NCI-H128 (cell line): ENCODE data around the gene EHD1.

Source experiments
- DNase-seq: peaks from one replicate; lab custom pipeline; 2025; ENCODE audit not compliant: unreplicated experiment; lab: John Stamatoyannopoulos, UW

The EHD1 gene

DNA sequence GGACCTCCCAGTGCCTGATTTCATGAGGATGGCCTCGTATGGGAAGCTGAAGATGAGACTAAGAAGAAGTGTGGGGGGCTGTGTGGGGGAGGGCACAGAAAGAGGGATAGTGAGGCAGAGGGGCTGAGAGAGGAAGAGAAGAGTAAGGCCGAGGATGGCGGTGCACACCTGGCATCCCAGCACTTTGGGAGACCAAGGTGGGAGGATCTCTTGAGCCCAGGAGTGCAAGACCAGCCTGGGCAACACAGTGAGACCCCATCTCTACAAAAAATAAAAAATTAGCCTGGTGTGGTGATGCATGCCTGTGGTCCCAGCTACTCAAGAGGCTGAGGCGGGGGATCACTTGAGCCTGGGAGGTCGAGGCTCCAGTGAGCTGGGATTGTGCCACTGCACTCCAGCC lies 13.5 kb upstream of the EHD1 start:
- no peak for DNase-seq

DNA sequence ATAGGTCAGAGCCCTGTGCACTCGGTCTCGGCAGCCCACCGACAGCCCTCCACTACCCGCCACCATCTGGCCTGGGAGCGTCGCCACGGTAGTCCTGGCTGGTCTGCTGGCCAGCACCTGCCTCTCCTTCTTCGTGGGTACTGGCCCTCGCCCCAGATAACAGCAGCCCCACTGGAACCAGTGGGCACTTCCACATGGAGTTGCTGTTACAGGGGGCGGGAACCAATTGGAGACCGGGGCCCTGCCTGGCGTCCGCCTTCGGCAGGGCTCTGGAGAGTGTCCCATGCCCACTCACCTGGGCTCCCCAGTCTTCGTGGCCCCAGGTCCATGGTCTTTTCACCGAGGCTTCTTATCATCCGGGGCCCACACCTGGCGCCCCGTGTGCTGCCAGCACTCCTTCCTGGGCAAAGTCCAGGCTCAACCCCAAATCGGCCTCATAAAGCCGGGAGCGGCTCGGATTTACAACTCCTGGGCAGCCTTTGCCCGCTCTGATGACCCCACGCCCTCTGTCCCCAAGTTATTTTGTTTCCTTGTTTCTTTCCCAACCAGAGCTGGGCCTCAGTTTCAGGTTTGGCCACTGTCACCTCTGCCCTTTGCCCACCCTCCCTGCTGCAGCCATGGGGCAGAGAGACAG lies 12.9 kb upstream of the EHD1 start:
- no peak for DNase-seq

DNA sequence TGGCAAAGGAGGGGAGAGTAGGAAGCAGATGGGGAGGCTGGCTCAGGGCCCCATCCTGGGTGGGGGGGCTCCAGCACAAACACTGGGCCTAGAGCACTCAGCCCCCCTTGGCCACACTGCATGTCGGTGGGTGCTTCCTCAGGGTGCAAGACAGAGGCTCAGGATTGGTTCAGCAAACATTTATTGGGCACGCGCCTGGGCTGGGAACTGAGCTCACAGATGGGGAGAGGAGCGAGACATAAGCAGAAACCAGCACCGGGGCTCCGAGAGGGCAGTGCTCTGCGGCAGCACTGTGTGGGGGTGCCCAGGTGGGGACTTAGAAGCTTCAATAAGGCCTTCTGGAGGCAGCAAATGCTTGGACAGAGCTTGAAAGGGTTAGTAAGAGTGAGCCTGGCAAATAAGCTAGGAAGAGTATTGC lies 12.1 kb upstream of the EHD1 start:
- no peak for DNase-seq

DNA sequence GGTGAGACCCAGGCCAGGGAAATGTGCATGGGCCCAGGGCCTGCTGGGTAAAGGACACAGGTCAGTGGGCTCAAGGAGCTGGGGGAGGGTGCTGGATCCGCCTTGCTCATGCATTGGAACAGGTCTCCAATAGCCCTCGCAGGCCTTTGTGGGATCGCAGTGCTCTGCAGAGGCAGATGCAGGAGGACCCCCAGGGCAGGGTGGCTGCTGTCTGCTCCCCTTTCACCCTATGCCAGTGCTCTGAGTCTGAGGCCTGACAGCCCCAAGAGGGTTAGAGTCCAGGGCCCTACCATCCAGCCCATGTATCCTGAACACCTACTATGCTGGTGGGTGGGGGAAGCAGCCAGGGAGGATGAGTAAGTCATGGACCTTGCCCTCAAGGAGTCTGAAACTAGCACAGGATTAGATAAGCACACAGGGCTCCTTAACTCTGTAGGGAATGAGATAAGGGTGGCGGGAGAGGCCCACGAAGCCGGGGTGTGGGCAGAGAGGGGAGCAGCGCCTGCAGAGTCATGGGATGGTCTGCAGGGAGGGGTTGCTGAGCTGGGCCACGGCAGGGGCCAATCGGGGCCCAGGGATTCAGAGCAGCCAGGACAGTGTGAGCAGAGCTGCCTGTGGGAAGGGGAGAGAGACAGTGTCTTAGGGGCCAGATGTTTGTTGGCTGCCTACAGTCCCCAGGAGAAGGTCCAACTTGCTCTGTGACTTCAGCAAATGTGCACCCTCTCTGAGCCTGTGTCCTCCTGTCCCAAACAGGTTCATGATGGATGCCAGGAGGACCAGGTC lies 10.5 kb upstream of the EHD1 start:
- DNase-seq, result no peak

DNA sequence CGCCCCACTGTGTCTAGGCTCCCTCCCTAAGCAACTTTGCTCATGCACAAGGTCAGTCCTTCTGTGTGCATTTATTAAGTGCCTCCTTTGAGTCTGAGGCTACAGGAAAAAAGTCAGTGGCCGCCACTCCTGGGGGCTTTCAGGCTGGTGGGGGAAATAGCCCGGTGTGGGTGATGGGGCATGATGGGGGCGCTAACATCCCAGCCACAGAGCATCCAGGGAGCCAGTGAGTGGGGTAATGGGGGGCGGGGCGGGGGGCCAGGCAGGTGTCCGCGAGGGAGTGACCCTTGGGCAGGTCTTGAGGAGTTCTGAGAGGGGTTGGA lies 9.9 kb upstream of the EHD1 start:
- DNase-seq, result no peak

DNA sequence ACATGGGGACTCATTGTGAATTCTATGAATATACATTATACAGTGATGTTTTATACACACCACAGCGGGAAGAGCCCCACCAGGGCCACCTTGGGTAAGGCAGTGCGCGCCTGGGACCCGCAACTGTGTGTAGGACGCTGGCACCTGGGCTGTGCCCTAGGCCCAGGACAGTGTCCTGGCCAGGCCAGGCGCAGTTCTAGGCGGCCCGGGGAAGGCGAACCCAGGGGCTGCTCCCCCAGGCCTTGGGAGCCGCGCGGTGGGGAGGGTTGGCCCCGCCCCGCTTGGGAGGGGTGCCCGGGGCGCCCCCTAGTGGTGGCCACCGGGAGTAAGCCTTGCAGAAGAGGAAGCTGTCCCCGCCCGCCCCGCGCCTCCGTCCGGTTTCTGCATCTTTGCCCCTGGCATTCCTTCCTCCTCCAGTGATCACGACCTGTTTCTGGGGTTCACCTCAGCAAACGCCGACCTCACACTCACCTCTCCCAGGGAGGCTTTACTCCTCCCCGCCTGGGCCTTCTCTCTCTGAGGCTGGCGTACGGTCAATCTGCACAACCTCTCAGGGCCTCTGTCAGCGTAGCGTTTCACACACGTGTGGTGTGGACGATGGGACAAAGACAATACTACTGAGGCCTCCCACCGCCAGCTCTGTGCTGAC lies 9.5 kb upstream of the EHD1 start:
- no peak for DNase-seq

DNA sequence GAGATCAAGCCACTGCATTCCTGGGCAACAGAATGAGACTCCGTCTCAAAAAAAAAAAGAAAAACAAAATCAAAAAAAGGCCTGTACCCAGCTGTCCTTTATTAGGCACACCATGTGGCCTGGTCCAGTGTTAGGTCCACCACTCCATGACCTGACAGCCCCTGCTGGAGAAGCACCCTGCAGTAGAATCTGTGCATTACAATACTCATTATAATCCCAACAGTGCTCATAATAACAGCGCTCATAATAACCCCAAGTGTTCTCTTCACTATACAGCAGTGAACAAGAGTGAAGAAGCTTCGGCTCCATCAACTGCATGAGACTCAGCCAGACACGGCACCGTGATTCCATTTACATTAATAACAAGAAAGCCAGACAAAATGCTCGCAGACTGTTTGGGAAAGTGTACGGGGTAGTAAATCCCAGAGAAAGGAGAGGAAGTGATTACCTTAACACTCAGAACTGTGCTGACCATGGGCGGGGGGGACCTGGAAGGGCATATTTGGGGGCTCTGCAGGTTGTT lies 8.9 kb upstream of the EHD1 start:
- no peak for DNase-seq

DNA sequence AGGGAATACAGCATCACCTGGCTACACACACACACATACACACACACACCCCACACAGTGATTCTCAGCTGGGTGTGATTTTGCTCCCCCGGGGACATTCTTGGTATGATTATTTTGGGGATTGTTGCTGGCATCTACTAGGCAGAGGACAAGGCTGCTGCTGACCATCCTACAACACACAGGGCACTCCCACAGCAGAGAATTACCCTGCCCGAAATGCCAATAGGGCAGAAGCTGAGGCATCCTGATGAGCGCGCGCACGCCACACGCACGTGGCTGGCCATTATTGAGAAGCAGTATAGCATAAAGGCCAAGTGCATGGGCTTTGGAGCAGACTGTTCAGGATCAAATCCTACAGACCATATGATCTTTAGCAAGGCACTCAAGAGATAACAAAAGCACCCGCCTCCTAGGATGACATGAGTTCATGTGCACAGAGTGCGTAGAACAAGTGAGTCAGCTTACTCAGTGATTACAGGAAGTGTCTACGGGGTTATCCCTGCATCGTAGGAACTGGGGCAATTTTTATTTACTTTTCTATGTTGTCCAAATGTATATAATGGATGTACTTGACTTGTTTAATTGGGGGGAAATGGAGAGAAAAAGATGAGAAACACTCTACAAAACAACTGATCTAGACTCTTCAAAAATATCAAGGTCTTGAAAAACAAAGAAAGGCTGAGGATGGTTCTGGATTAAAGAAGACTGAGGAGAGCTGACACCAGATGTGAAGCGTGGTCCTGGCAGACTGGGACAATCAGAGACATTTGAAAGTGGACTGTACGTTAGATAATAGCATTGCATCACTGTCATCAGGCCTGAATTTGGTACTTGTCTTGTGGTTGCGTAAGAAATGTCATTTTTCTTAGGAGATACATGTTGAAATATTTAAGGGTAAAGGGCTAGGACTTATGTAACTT lies 7.2 kb upstream of the EHD1 start:
- no peak for DNase-seq

DNA sequence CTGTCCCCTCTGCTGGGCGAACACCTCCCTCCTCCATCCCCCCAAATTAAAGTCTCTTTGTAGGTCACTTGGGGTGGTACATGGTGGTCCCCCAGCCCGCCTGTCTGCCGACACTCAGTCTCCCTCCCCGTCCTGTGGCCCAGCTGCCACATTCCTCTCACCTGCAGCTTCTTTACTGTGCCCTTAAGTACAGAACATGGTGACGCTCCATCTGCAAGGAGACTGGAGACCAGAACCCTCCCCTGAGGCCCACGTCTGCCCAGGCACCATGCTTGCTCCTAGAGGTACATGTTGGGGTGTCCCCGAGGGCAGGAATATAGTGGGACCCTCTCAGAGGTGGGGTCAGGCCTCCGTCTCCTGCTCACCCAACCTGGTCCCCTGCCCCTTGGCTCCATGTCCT lies 5.6 kb upstream of the EHD1 start:
- DNase-seq, result no peak

DNA sequence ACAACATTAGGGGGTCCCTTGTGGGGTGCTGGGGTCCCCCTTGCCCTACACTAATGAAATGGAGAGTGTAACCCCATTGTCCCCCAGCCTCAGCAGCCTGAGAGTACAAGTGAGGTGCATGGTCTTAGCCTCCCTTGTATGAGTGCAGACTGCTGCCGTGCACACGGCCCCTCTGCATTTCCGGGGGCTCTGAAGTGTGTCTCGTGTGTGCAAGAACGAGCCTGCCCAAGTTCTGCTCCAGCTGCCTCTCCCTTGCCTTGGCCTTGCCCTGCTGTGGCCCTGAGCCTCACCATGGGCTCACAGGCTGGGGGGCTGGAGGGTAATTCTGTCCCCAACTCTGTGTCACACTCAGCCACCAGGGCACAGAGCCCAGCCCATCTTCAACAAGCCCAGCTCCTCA lies 5.2 kb upstream of the EHD1 start:
- DNase-seq, result no peak

DNA sequence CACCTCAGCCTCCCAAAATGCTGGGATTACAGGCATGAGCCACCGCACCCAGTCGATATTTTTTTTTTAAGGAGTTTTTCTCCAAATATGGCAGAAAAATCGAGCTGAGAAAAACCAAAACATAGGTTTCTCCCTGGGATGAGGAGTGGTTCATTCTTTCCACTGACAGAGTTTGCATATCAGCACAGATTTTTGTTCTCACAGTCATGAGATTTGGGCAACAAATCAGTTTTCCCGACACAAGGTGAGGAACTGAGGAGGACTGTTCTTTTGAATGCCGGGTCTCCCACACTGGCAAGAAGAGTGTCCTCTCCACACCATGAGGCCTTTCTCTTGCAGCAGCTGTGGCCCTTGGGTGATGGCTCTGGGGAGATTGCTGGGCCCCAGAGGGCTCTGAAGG lies 3.8 kb upstream of the EHD1 start:
- DNase-seq, result no peak

DNA sequence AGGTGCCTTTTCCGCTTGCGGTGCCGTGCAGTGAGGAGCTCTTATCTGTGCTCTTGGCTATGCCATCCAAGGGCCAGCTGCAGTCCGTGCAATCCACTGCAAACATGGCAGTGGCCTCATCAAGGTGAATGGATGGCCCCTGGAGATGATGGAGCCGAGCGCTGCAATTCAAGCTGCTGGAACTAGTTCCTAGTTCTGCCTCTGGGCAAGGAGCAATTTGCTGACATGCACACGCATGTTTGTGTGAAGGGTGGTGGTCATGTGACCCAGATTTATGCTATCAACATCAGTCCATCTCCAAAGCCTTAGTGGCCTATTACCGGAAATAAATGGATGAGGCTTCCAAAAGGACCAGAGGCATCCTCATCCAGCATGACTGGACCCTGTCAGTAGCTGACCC lies 3.1 kb upstream of the EHD1 start:
- no peak for DNase-seq

DNA sequence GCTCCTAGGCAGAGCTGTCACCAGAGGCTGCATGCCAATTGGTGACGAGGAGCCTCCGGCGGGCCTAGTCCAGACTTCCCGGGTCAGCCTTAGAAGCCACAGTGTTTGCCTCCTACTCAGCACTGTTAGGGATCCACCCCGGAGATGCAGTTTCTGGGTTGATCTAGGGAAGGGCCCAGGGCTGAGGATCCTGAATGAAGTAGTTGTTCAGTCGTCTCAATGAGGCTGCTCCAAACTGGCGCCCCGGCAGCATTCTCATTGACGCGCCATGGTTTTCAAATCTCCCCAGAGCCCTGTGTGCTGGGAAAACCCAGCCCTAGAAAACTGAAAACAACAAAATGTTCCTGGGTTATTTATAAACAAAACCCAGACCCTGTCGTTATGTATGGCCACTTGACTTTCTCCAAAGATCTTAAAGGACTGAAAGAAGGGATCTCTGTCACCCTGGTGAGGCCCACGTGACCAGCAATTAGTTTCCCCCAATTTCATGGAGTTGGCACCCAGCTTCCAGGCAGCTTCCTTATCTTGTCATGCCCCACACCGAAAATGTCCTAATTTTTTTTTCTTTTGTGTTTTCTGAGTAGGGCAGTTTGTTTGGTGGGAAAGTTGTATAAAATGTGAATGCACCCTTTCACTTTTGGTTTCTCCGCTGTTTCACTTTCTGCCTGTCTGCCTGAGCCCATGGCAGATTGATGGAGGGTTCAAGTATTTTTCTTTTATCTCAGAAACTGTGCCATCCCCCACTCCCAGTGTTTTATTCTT lies 2.0 kb upstream of the EHD1 start:
- DNase-seq, result no peak

DNA sequence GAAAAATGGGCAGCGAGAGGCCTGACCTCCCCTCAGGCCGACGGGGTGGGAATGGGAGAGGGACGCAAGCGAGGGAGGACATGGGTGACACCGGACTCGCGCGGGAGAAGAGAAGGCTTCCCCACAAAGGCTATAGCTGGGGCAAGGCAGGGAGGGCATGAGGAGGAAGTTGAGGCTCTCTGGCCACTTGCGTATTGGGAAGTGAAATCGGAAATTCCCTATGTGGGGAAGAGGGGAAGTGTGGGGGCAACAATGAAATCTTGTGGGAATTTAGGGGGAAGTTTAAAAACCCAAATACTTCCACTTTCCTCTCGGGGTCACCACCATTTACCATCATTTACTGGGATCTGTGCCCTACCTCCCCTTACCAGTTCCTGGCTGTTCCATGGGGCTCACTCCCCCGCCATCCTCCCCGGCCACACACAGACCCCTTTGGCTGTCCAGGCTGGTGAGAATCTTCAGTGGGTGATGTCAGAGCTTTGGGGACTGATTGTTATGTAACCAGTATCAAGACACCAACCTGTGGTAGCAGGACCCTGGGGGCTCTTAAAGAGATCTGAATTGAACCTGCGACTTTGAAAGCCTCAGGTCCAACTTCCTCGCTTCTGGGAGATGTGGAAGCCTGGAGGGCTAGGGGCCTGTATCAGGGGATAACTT lies 951 bp upstream of the EHD1 start:
- DNase-seq, result no peak

DNA sequence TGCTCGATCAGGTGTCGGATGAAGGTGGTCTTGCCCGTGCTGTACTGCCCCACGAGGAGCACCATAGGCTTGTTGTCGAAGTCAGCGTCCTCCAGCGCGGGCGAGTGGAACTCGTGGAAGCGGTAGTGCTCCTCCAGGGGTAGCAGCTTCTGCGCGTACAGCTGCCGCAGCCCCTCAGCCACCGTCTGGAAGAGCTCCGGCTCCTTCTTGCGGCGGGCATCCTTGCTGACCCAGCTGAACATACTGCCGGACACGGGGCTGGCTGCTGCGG lies 263 bp downstream of the EHD1 start:
- DNase-seq, result no peak

DNA sequence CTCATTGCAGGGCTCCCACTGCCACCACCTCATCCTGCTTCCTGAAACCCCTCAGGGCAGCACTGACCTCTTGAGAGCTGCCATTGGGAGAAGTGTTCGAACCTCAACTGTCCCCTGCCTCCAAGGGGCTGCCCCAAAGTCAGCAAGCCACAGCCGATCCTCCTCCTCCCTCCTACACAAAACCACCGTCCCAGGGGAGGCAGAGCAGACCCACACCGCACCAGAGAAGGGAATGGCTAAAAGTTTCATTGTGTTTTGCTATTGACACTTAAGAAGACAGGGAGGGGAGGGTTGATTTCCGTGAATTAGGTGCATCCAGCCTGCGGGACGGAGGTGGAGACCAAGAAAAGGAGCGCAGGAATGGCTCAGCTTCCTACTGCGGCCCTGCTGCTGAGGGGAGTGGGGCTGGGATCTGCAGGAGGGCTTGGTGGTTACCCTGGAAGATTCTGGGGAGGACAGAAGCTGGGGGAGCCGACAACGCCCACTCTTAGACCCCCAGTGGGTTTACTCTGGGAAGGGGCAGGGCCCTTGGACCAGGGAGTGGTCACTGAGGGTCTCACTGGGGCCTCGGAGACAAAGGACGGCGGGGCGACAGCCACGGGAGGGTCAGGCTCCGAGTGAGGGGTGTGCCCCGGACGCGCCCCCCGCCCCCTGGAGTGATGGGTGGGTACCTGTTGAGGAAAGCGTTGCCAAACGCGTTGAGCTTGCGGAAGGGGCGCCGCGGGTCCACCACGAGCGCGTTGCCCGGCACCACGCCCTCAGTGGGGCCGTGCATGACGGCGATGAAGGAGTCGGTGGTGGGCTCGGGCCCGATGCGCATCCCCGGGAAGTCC lies 815 bp downstream of the EHD1 start:
- DNase-seq, result no peak

DNA sequence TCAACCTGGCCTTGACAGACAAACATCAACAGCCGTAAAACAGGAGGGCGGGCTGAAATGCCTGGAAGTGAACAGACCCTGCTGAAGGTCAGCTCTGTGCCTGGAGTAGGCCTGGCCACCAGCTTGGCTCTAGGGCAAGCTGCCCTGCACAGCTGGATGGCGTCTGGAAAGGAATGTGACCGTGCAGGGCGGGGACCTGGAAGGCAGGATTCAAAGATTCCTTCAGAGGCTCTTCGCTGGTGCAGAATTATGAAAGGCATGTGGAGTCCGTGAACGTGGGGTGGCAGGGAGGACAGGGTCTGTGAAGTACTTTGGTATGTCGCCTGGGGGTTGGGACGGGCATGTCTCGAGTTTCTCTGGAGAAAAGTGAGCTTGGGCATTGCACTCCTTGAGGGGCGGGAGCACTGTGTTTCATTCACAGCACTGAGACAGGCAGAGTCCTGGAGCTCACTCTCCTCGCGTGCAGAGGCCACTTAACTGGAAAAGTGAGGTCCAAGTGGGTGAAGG lies 1.5 kb downstream of the EHD1 start:
- no peak for DNase-seq

DNA sequence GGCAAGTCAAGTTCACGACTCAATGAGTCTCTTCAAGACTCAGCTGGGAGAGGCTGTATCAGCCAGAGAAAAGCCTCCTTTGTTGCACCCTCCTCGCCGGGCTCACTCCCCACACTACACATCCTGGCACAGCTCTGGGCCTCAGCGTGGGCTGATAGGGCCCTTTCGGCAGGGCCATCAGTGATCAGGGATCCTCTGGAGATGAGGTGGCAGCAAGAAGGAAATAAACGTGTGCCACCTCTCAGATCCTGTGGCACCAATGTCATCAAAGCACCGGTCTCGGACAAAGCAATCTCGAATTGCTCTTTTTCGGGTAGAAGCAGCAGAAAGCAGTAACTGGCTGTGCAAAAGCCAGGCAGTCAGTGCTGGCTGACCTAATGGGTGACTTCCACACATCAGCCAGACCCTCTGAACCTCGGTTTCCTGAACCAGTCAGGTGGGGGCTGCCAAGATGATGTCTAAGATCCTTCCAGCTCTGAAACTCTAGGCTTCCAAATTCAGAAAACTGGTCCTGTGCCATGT lies 2.1 kb downstream of the EHD1 start:
- DNase-seq, result no peak
